HepG2 (cell line): ENCODE data around the gene JMJD1C. TPM values are rescaled to one million over a fixed set of nuclear protein-coding genes. Genes with fewer than 3 reads are reported as not detected.

Source experiments
- ATAC-seq: fragments of 200-7000 bp; cut with Tn5 transposase; 3 replicates; pipeline ENCODE4 v1.9.1; 2020; ENCODE audit warnings: mild to moderate bottlenecking, moderate library complexity
- BruUV-seq: library from RNA; stranded (reverse); fragments of 400-500 nt; replicated peaks from 2 replicates; lab custom pipeline; 2021; lab: Mats Ljungman, UMichigan
- CTCF ChIA-PET: fragments of 300-600 bp; formaldehyde crosslinking; extraction: SDS; loops from one replicate; lab custom pipeline; 2021; ENCODE audit warnings: low total read pairs, inconsistent platforms, low intra/inter-chr PET ratio; lab: Yijun Ruan, JAX
- POLR2A ChIA-PET: fragments of 350-600 bp; sonication (Branson Sonifier 250); formaldehyde crosslinking; loops from one replicate; lab custom pipeline; 2020; ENCODE audit warnings: antibody characterized with exemption, inconsistent platforms; lab: Yijun Ruan, JAX
- DNase-seq: peaks from one replicate; pipeline ENCODE4 v3.0.0-alpha.2; 2015; ENCODE audit warnings: low spot score
- FAIRE-seq: peaks from 3 replicates; lab custom pipeline; 2011; peaks lifted over from hg19 to GRCh38; lab: Jason Lieb, UNC
- H2AFZ ChIP-seq: one replicate; pipeline ENCODE4 v1.6.1; 2011; ENCODE audit warnings: low read length, inconsistent platforms
- H3K27ac ChIP-seq: fragments of 300-600 bp; 3 replicates; pipeline ENCODE4 v1.8.0; 2011; ENCODE audit warnings: mixed run types, mild to moderate bottlenecking, mixed read lengths, low read length, inconsistent platforms; ENCODE audit not compliant: insufficient read depth; ENCODE audit errors: extremely low read length
- H3K27me3 ChIP-seq, 2 experiments: fragments of 200-600 bp in 1 of 2; 2 replicates in 1 of 2; 3 replicates in 1 of 2; pipeline versions ENCODE4 v1.6.0 to v1.8.0; 2011; ENCODE audit warnings: low read length in 2 of 2, mild to moderate bottlenecking in 2 of 2, moderate library complexity in 2 of 2, inconsistent platforms in 1 of 2; ENCODE audit not compliant: insufficient read depth in 2 of 2, control insufficient read depth in 1 of 2
- H3K36me3 ChIP-seq, 2 experiments: fragments of 200-600 bp in 1 of 2; replicated peaks in 1 of 2; 2 replicates in 1 of 2; 3 replicates in 1 of 2; pipeline versions ENCODE4 v1.5.1 to v1.8.0; 2011; ENCODE audit warnings: low read length in 2 of 2, inconsistent platforms in 1 of 2; ENCODE audit not compliant: insufficient read depth in 2 of 2, control insufficient read depth in 1 of 2
- H3K4me1 ChIP-seq: 2 replicates; pipeline ENCODE4 v1.5.1; 2012; ENCODE audit warnings: low read length, inconsistent platforms; ENCODE audit not compliant: insufficient read depth
- H3K4me2 ChIP-seq: 2 replicates; pipeline ENCODE4 v1.6.0; 2011; ENCODE audit warnings: low read depth, low read length, inconsistent platforms
- H3K4me3 ChIP-seq, 3 experiments: fragments of 200-600 bp in 1 of 3; sonication (generic), shearing (Covaris generic) in 1 of 3; replicated peaks in 1 of 3; 2 replicates each; pipeline ENCODE4 v1.5.1; 2011 to 2016; ENCODE audit warnings: low read length in 3 of 3, inconsistent platforms in 2 of 3, low read depth in 2 of 3, mild to moderate bottlenecking in 2 of 3, control low read depth in 1 of 3, mixed read lengths in 1 of 3; ENCODE audit not compliant: insufficient read depth in 1 of 3
- H3K79me2 ChIP-seq: one replicate; pipeline ENCODE4 v1.6.1; 2011; ENCODE audit warnings: low read length, inconsistent platforms; ENCODE audit not compliant: insufficient read depth
- H3K9ac ChIP-seq: 2 replicates; pipeline ENCODE4 v1.6.0; 2011; ENCODE audit warnings: mild to moderate bottlenecking, low read depth, low read length, inconsistent platforms; ENCODE audit not compliant: insufficient read depth
- H3K9me3 ChIP-seq: 2 replicates; pipeline ENCODE4 v1.5.1; 2012; ENCODE audit warnings: mild to moderate bottlenecking, low read length
- H4K20me1 ChIP-seq: 2 replicates; pipeline ENCODE4 v1.6.0; 2011; ENCODE audit warnings: inconsistent platforms, mild to moderate bottlenecking, low read length, moderate library complexity; ENCODE audit not compliant: insufficient read depth
- CREB3 ChIP-seq: sonication (generic); formaldehyde crosslinking; IDR thresholded peaks from 2 replicates; pipeline ENCODE4 v1.5.0; 2020; ENCODE audit warnings: missing genetic modification reagents
- MTA1 ChIP-seq: sonication (generic); formaldehyde crosslinking; IDR thresholded peaks from 2 replicates; pipeline ENCODE4 v1.4.0; 2020; ENCODE audit warnings: missing genetic modification reagents, mild to moderate bottlenecking, borderline replicate concordance
- MXD4 ChIP-seq: IDR thresholded peaks from 2 replicates; pipeline ENCODE4 v1.6.1; 2016; ENCODE audit warnings: mild to moderate bottlenecking, missing biosample characterization, missing genetic modification reagents
- RAD21 ChIP-seq: fragments of 450-650 bp; formaldehyde crosslinking; IDR thresholded peaks from 2 replicates; pipeline ENCODE4 v1.5.0; 2020; ENCODE audit warnings: mild to moderate bottlenecking
- ZFP82 ChIP-seq: sonication (generic); formaldehyde crosslinking; IDR thresholded peaks from 2 replicates; pipeline ENCODE4 v1.5.1; 2020; ENCODE audit warnings: mild to moderate bottlenecking, missing genetic modification reagents, borderline replicate concordance
- ZNF10 ChIP-seq: sonication (generic); formaldehyde crosslinking; IDR thresholded peaks from 2 replicates; pipeline ENCODE4 v1.4.0; 2020; ENCODE audit warnings: mild to moderate bottlenecking, low read depth, missing genetic modification reagents, borderline replicate concordance
- ZNF205 ChIP-seq: IDR thresholded peaks from 2 replicates; pipeline ENCODE4 v1.6.1; 2018; ENCODE audit warnings: missing biosample characterization, missing genetic modification reagents
- ZNF335 ChIP-seq: sonication (generic); formaldehyde crosslinking; IDR thresholded peaks from 2 replicates; pipeline ENCODE4 v1.4.0; 2020; ENCODE audit warnings: missing genetic modification reagents
- ZNF446 ChIP-seq: sonication (generic); formaldehyde crosslinking; IDR thresholded peaks from 2 replicates; pipeline ENCODE4 v1.5.0; 2020; ENCODE audit warnings: mild to moderate bottlenecking, missing genetic modification reagents
- ZNF512 ChIP-seq: sonication (generic); formaldehyde crosslinking; IDR thresholded peaks from 2 replicates; pipeline ENCODE4 v1.4.0; 2020; ENCODE audit warnings: mild to moderate bottlenecking, missing genetic modification reagents
- ZNF652 ChIP-seq: IDR thresholded peaks from 2 replicates; pipeline ENCODE4 v1.6.1; 2016; ENCODE audit warnings: low read depth, borderline replicate concordance
- WGBS: methylation state at CpG from one replicate; pipeline ENCODE4 v1.1.6; 2017; ENCODE audit warnings: low lambda C conversion rate; 5-methylcytosine and 5-hydroxymethylcytosine counted together
- in situ Hi-C: cut with HindIII; loops from 2 replicates; pipeline ENCODE4 v1.10.0; 2017; ENCODE audit warnings: low pct_unique_long_range_greater_than_20kb; ENCODE audit not compliant: extremely low pct_ligation_motif_present
- intact Hi-C: fragments of 100-400 bp; cut with micrococcal nuclease; formaldehyde crosslinking; loops from one replicate; pipeline ENCODE4 v1.10.0; 2022; ENCODE audit not compliant: unreplicated experiment
- polyA plus RNA-seq, 8 experiments: library from polyadenylated mRNA; depleted of rRNA in 3 of 8; stranded (reverse) in 7 of 8; unstranded in 1 of 8; fragments of >200 nt; fragmentation: Illumina TruSeq in 4 of 8; extraction: Trizol in 4 of 8; gene quantifications; 2 replicates each; pipeline versions ENCODE4 v1.2.1 to v1.2.3, GENCODE V29; 2011 to 2016; ENCODE audit warnings: low read depth in 4 of 8, missing spikeins in 1 of 8, mixed read lengths in 1 of 8; ENCODE audit not compliant: insufficient read depth in 1 of 8
- total RNA-seq, 5 experiments: library from RNA; depleted of rRNA; stranded (reverse); fragments of >200 nt; fragmentation: Illumina TruSeq; extraction: Trizol; gene quantifications; 2 replicates each; pipeline ENCODE4 v1.2.3, GENCODE V29; 2016; ENCODE audit warnings: low read depth in 1 of 5

JMJD1C gene
- total and polyA plus RNA-seq, 2 of the 13 experiments (the other 11 are each of a cell fraction or from before 2014, with no cell fraction given) = 42.3 to 42.7 TPM

GRCh38 chr10:63227207-63227895 is 238.4 kb downstream of the JMJD1C start:
- WGBS = 96% methylated on average over 3 of the region's 3 CpGs
- no peak for ATAC-seq
- H3K9ac ChIP-seq = no peak overlapping the region
- CTCF ChIA-PET = no interaction called here
- H3K27ac ChIP-seq = no peak overlapping the region
- no peak for FAIRE-seq
- H3K4me2 ChIP-seq = no peak overlapping the region
- 0 out of 2 replicates have a peak, but pooled peaks cover 8% of the 10 kb centered on the region for H3K4me1 ChIP-seq
- intact Hi-C loops = no loop called here
- no peaks in the 10 kb centered on the region for H3K9me3 ChIP-seq
- H2AFZ ChIP-seq = no peak overlapping the region
- in situ Hi-C loops = no loop called here
- no TSS peak for BruUV-seq
- H4K20me1 ChIP-seq = peaks cover 61% of the 10 kb centered on the region
- peaks cover 85% of the 10 kb centered on the region for H3K79me2 ChIP-seq
- no peaks in the 10 kb centered on the region for H3K27me3 ChIP-seq
- H3K36me3 ChIP-seq = 0 out of 5 replicates have a peak, but pooled peaks cover 0 to 4% of the 10 kb centered on the region in 2 experiments
- POLR2A ChIA-PET = no interaction called here
- TF ChIP-seq ZNF652 (CRISPR knock-in tag) (no peak), ZFP82 (CRISPR knock-in tag) (no peak)
- no peak for DNase-seq
- H3K4me3 ChIP-seq = no peak overlapping the region

GRCh38 chr10:63224241-63224640 is 241.5 kb downstream of the JMJD1C start:
- no peak for FAIRE-seq
- no peak overlapping the region for H2AFZ ChIP-seq
- no peak overlapping the region for H3K27ac ChIP-seq
- no peak for DNase-seq
- BruUV-seq = no TSS peak
- CTCF ChIA-PET = no interaction called here
- peaks cover 75% of the 10 kb centered on the region for H3K79me2 ChIP-seq
- 97% methylated on average over 1 of the region's 1 CpG for WGBS
- no peak overlapping the region for H3K4me3 ChIP-seq
- intact Hi-C loops = no loop called here
- H3K9ac ChIP-seq = no peak overlapping the region
- H3K36me3 ChIP-seq = 0 out of 5 replicates have a peak, but pooled peaks cover 0 to 4% of the 10 kb centered on the region in 2 experiments
- in situ Hi-C loops = no loop called here
- ATAC-seq = no peak
- H3K27me3 ChIP-seq = no peaks in the 10 kb centered on the region
- H3K4me1 ChIP-seq = 0 out of 2 replicates have a peak, but pooled peaks cover 8% of the 10 kb centered on the region
- POLR2A ChIA-PET = no interaction called here
- H3K4me2 ChIP-seq = no peak overlapping the region
- peaks cover 63% of the 10 kb centered on the region for H4K20me1 ChIP-seq
- no peaks in the 10 kb centered on the region for H3K9me3 ChIP-seq
- TF ChIP-seq ZNF335 (no peak), MXD4 (no peak), ZNF446 (CRISPR knock-in tag) (no peak), ZNF205 (CRISPR knock-in tag) (no peak), ZNF10 (CRISPR knock-in tag) (no peak), CREB3 (CRISPR knock-in tag) (no peak), RAD21 (CRISPR knock-in tag) (no peak), MTA1 (CRISPR knock-in tag) (no peak), ZNF512 (CRISPR knock-in tag) (no peak)
